Measurements from ENCODE around the gene SORL1. TPM values are rescaled to one million over a fixed set of nuclear protein-coding genes. Genes with fewer than 3 reads are reported as not detected.

Gene SORL1
- polyA plus RNA-seq, 1 donor from 2014 or later, result 6.5 TPM

GRCh38 chr11:121489823-121490222 lies 37.7 kb downstream of the SORL1 start:
- H3K9me3 ChIP-seq (ENCODE audit: low read length), result no peaks in the 10 kb centered on the region
- H3K79me2 ChIP-seq (replicated peaks; ENCODE audit: insufficient read depth, low read length), result no peaks in the 10 kb centered on the region
- H3K36me3 ChIP-seq (ENCODE audit: insufficient read depth, low read length), result no peaks in the 10 kb centered on the region
- H2AFZ ChIP-seq (ENCODE audit: low read depth, low read length), result no peak overlapping the region
- H4K20me1 ChIP-seq (ENCODE audit: insufficient read depth), result no peaks in the 10 kb centered on the region
- no peak overlapping the region for H3K4me2 ChIP-seq (ENCODE audit: low read length)
- no peak for TF ChIP-seq EP300 (conservative IDR thresholded peaks at IDR 0.05; ENCODE audit: poor library complexity, severe bottlenecking)
- no peak for TF ChIP-seq POLR2AphosphoS5 (IDR thresholded peaks at IDR 0.05)
- no peak for TF ChIP-seq EZH2 (IDR thresholded peaks at IDR 0.05; ENCODE audit: borderline replicate concordance, insufficient read depth, low read length, poor library complexity, severe bottlenecking)
- TF ChIP-seq SMC3 (conservative IDR thresholded peaks at IDR 0.05; ENCODE audit: poor library complexity), result no peak
- TF ChIP-seq MXI1 (conservative IDR thresholded peaks at IDR 0.05; ENCODE audit: poor library complexity, severe bottlenecking), result no peak
- TF ChIP-seq RAD21 (conservative IDR thresholded peaks at IDR 0.05), result no peak
- TF ChIP-seq CTCF (IDR thresholded peaks at IDR 0.05; ENCODE audit: poor library complexity, severe bottlenecking), result no peak
- no peak for TF ChIP-seq TAF1 (IDR thresholded peaks at IDR 0.05; ENCODE audit: low read depth)
- TF ChIP-seq, protein P1, sequence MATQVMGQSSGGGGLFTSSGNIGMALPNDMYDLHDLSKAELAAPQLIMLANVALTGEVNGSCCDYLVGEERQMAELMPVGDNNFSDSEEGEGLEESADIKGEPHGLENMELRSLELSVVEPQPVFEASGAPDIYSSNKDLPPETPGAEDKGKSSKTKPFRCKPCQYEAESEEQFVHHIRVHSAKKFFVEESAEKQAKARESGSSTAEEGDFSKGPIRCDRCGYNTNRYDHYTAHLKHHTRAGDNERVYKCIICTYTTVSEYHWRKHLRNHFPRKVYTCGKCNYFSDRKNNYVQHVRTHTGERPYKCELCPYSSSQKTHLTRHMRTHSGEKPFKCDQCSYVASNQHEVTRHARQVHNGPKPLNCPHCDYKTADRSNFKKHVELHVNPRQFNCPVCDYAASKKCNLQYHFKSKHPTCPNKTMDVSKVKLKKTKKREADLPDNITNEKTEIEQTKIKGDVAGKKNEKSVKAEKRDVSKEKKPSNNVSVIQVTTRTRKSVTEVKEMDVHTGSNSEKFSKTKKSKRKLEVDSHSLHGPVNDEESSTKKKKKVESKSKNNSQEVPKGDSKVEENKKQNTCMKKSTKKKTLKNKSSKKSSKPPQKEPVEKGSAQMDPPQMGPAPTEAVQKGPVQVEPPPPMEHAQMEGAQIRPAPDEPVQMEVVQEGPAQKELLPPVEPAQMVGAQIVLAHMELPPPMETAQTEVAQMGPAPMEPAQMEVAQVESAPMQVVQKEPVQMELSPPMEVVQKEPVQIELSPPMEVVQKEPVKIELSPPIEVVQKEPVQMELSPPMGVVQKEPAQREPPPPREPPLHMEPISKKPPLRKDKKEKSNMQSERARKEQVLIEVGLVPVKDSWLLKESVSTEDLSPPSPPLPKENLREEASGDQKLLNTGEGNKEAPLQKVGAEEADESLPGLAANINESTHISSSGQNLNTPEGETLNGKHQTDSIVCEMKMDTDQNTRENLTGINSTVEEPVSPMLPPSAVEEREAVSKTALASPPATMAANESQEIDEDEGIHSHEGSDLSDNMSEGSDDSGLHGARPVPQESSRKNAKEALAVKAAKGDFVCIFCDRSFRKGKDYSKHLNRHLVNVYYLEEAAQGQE (IDR thresholded peaks at IDR 0.05; ENCODE audit: borderline replicate concordance), result no peak
- H3K27me3 ChIP-seq (ENCODE audit: insufficient read depth, low read depth, low read length), result no peaks in the 10 kb centered on the region
- H3K4me3 ChIP-seq (ENCODE audit: low read length), result no peak overlapping the region
- H3F3A ChIP-seq (ENCODE audit: insufficient read depth, low read length, poor library complexity, severe bottlenecking), result no peaks in the 10 kb centered on the region
- H3K27ac ChIP-seq (ENCODE audit: low read length), result no peak overlapping the region
- H3K9me2 ChIP-seq (ENCODE audit: insufficient read depth, low read length), result no peaks in the 10 kb centered on the region
- no peak overlapping the region for H3K9ac ChIP-seq (ENCODE audit: low read length)

DNA sequence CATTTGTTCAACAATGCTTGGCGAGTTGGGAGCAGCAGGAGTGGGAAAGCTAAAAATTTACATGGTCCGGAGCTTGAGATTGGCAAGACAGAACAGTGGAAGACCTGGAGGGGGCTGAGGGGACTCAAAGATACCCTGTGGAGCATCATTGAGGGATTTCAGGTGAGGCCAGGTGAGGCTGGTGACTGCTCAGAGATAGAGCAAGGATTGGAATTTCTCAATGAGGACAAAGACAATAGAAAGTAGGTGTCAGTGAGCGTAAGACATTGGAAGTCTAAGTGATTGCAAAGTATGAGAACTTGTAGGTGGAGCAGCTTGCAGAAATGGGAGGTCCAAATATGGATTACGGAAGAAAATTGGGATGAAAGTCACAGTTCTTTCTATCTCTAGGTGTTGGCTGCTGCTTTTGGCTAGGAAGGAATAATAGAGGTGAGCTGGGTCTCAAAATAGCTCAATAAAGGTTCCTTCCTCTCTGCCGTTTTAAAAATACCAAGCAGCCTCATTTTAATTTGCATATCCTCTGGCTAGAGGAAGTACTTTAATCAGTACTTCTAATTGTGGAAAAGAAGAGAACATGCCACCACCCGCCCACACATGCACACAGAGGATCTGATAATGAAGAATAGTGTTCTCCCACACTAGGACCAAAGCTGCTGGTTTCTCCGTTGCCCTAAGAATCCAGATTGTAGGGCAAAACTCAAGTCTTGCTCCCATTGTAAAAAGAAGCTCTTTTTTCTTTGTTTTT lies 42.4 kb downstream of the SORL1 start:
- H4K20me1 ChIP-seq (ENCODE audit: insufficient read depth), result no peaks in the 10 kb centered on the region
- H3K79me2 ChIP-seq (replicated peaks; ENCODE audit: insufficient read depth, low read length), result no peaks in the 10 kb centered on the region
- H3K27ac ChIP-seq (ENCODE audit: low read length), result no peak overlapping the region
- H3K9me3 ChIP-seq (ENCODE audit: low read length), result no peaks in the 10 kb centered on the region
- H3K36me3 ChIP-seq (ENCODE audit: insufficient read depth, low read length), result no peaks in the 10 kb centered on the region
- no peak overlapping the region for H3K9ac ChIP-seq (ENCODE audit: low read length)
- no peak overlapping the region for H2AFZ ChIP-seq (ENCODE audit: low read depth, low read length)
- no peak overlapping the region for H3K4me2 ChIP-seq (ENCODE audit: low read length)
- H3F3A ChIP-seq (ENCODE audit: insufficient read depth, low read length, poor library complexity, severe bottlenecking), result no peaks in the 10 kb centered on the region
- H3K4me3 ChIP-seq (ENCODE audit: low read length), result no peak overlapping the region
- TF ChIP-seq, protein P1 (IDR thresholded peaks at IDR 0.05; ENCODE audit: borderline replicate concordance), result no peak
- TF ChIP-seq EP300 (conservative IDR thresholded peaks at IDR 0.05; ENCODE audit: poor library complexity, severe bottlenecking), result no peak
- TF ChIP-seq CTCF (IDR thresholded peaks at IDR 0.05; ENCODE audit: poor library complexity, severe bottlenecking), result no peak
- no peak for TF ChIP-seq MXI1 (conservative IDR thresholded peaks at IDR 0.05; ENCODE audit: poor library complexity, severe bottlenecking)
- TF ChIP-seq TAF1 (IDR thresholded peaks at IDR 0.05; ENCODE audit: low read depth), result no peak
- no peak for TF ChIP-seq SMC3 (conservative IDR thresholded peaks at IDR 0.05; ENCODE audit: poor library complexity)
- TF ChIP-seq POLR2AphosphoS5 (IDR thresholded peaks at IDR 0.05), result no peak
- no peak for TF ChIP-seq RAD21 (conservative IDR thresholded peaks at IDR 0.05)
- TF ChIP-seq EZH2 (IDR thresholded peaks at IDR 0.05; ENCODE audit: borderline replicate concordance, insufficient read depth, low read length, poor library complexity, severe bottlenecking), result no peak
- no peaks in the 10 kb centered on the region for H3K9me2 ChIP-seq (ENCODE audit: insufficient read depth, low read length)
- no peaks in the 10 kb centered on the region for H3K27me3 ChIP-seq (ENCODE audit: insufficient read depth, low read depth, low read length)

All from neural cell (in vitro differentiated cells).